PFSK-1 (cell line): Measurements from ENCODE around the gene TLE2.

Source experiments
- POLR2AphosphoS5 ChIP-seq: IDR thresholded peaks from 2 replicates; pipeline ENCODE4 v1.6.1; 2012; ENCODE audit warnings: low read depth, mild to moderate bottlenecking, control low read depth, low read length, moderate library complexity
- REST ChIP-seq, 2 experiments: IDR thresholded peaks; 2 replicates each; pipeline versions ENCODE4 v1.6.1 to v1.8.0; 2011 to 2012; ENCODE audit warnings: low read depth in 2 of 2, low read length in 2 of 2, control low read depth in 1 of 2, inconsistent platforms in 1 of 2, mild to moderate bottlenecking in 1 of 2, moderate library complexity in 1 of 2; ENCODE audit not compliant: insufficient read depth in 1 of 2
- SIN3A ChIP-seq: IDR thresholded peaks from 2 replicates; pipeline ENCODE4 v1.6.1; 2012; ENCODE audit warnings: mild to moderate bottlenecking, low read length, moderate library complexity, borderline replicate concordance; ENCODE audit not compliant: insufficient read depth
- TAF1 ChIP-seq: IDR thresholded peaks from 2 replicates; pipeline ENCODE4 v1.6.1; 2012; ENCODE audit warnings: low read length, control low read depth, borderline replicate concordance; ENCODE audit not compliant: insufficient read depth

DNA sequence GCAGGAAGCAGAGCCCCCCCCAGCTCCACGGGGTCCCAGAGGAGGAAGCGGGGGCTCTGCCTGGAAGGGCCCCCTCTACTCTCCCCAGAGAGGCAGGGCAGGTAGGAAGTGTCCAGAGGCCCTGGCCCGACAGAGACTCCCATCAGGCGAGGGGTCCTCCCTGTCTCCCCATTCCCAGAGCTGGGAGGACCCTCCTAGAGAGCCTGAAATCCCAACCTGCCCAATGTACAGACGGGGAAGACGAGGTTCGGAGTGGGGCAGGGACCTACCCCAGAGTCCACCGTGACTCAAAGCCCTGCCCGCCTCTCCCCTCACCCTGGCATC, 1.1 kb downstream of the TLE2 start:
- no peak for TF ChIP-seq POLR2AphosphoS5
- TF ChIP-seq REST (IDR thresholded peaks at IDR 0.05; ENCODE audit: insufficient read depth in 1 of 2, low read depth in 2 of 2, low read length in 2 of 2) = no peak
- TF ChIP-seq TAF1 = no peak
- no peak for TF ChIP-seq SIN3A
